DOHH2 (cell line): Measurements from ENCODE around the gene DLL3.

ENCODE experiments used
- H3F3A ChIP-seq: fragments of 200-600 bp; sonication (generic), shearing (Covaris generic); 2 replicates; pipeline ENCODE4 v1.6.0; 2016; ENCODE audit warnings: antibody characterized with exemption, mild to moderate bottlenecking; ENCODE audit not compliant: control insufficient read depth, insufficient read depth
- H3K27ac ChIP-seq: fragments of 200-600 bp; sonication (generic); 2 replicates; pipeline ENCODE4 v1.5.1; 2014; ENCODE audit warnings: low read depth, mild to moderate bottlenecking, low read length, moderate library complexity
- H3K27me3 ChIP-seq: fragments of 200-600 bp; sonication (generic); 2 replicates; pipeline ENCODE4 v1.6.1; 2014; ENCODE audit warnings: mild to moderate bottlenecking, low read length, mixed read lengths; ENCODE audit not compliant: control insufficient read depth
- H3K36me3 ChIP-seq: fragments of 200-600 bp; sonication (generic); 2 replicates; pipeline ENCODE4 v1.6.1; 2014; ENCODE audit warnings: mild to moderate bottlenecking, low read length, moderate library complexity, mixed read lengths; ENCODE audit not compliant: control insufficient read depth
- H3K4me1 ChIP-seq: fragments of 200-600 bp; sonication (generic); 2 replicates; pipeline ENCODE4 v1.6.1; 2014; ENCODE audit warnings: mild to moderate bottlenecking, low read length, mixed read lengths; ENCODE audit not compliant: control insufficient read depth
- H3K4me2 ChIP-seq: fragments of 200-600 bp; sonication (generic); 2 replicates; pipeline ENCODE4 v1.6.0; 2014; ENCODE audit warnings: mild to moderate bottlenecking, low read length, moderate library complexity
- H3K4me3 ChIP-seq: fragments of 200-600 bp; sonication (generic); 2 replicates; pipeline ENCODE4 v1.5.1; 2014; ENCODE audit warnings: mild to moderate bottlenecking, low read length, mixed read lengths
- H3K79me2 ChIP-seq: fragments of 200-600 bp; sonication (generic); 2 replicates; pipeline ENCODE4 v1.6.1; 2014; ENCODE audit warnings: mild to moderate bottlenecking, low read length, mixed read lengths; ENCODE audit not compliant: control insufficient read depth
- H3K9me2 ChIP-seq: fragments of 200-600 bp; sonication (generic); replicated peaks from 2 replicates; pipeline ENCODE4 v1.6.1; 2014; ENCODE audit warnings: mild to moderate bottlenecking, low read length, mixed read lengths; ENCODE audit not compliant: control insufficient read depth
- H3K9me3 ChIP-seq: fragments of 200-600 bp; sonication (generic); 2 replicates; pipeline ENCODE4 v1.6.1; 2014; ENCODE audit warnings: antibody characterized with exemption, low read length, mixed read lengths; ENCODE audit not compliant: control insufficient read depth, insufficient read depth
- H4K20me1 ChIP-seq: fragments of 200-600 bp; sonication (generic); 2 replicates; pipeline ENCODE4 v1.6.0; 2014; ENCODE audit warnings: low read depth, mild to moderate bottlenecking, antibody characterized with exemption, low read length, moderate library complexity; ENCODE audit not compliant: control insufficient read depth, insufficient read depth
- EZH2phosphoT487 ChIP-seq: fragments of 200-600 bp; sonication (generic); IDR thresholded peaks from 2 replicates; pipeline ENCODE4 v1.6.1; 2017; ENCODE audit warnings: borderline replicate concordance, mild to moderate bottlenecking, antibody characterized with exemption, low read length, moderate library complexity, mixed read lengths
- TF ChIP-seq, protein P1 (sequence below): fragments of 200-600 bp; sonication (generic); IDR thresholded peaks from one replicate; pipeline ENCODE4 v1.5.1; 2014; ENCODE audit warnings: antibody characterized with exemption, mild to moderate bottlenecking, low read depth, low read length; ENCODE audit not compliant: poor library complexity, severe bottlenecking

The DLL3 gene

GRCh38 chr19:39469567-39469966 is 29.2 kb upstream of the DLL3 start:
- Histone ChIP-seq H3K9me2 (no peaks in the 10 kb centered on the region), H3K4me2 (no peak overlapping the region), H3K36me3 (peaks cover 93% of the 10 kb centered on the region), H3K79me2 (no peaks in the 10 kb centered on the region; the same call in 1 of the 2 replicates), H4K20me1 (no peaks in the 10 kb centered on the region), H3K4me3 (no peak overlapping the region), H3K4me1 (no peaks in the 10 kb centered on the region), H3K27ac (no peak overlapping the region), H3F3A (no peaks in the 10 kb centered on the region), H3K9me3 (no peaks in the 10 kb centered on the region), H3K27me3 (no peaks in the 10 kb centered on the region)
- TF ChIP-seq, protein P1, sequence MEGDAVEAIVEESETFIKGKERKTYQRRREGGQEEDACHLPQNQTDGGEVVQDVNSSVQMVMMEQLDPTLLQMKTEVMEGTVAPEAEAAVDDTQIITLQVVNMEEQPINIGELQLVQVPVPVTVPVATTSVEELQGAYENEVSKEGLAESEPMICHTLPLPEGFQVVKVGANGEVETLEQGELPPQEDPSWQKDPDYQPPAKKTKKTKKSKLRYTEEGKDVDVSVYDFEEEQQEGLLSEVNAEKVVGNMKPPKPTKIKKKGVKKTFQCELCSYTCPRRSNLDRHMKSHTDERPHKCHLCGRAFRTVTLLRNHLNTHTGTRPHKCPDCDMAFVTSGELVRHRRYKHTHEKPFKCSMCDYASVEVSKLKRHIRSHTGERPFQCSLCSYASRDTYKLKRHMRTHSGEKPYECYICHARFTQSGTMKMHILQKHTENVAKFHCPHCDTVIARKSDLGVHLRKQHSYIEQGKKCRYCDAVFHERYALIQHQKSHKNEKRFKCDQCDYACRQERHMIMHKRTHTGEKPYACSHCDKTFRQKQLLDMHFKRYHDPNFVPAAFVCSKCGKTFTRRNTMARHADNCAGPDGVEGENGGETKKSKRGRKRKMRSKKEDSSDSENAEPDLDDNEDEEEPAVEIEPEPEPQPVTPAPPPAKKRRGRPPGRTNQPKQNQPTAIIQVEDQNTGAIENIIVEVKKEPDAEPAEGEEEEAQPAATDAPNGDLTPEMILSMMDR, result no peak
- TF ChIP-seq EZH2phosphoT487, result no peak

- Histone ChIP-seq H3K9me2 (no peaks in the 10 kb centered on the region), H3K4me3 (no peak overlapping the region), H3K79me2 (no peaks in the 10 kb centered on the region), H3K4me2 (no peak overlapping the region), H3K36me3 (peaks cover 91% of the 10 kb centered on the region), H3K9me3 (no peaks in the 10 kb centered on the region), H3K27ac (no peak overlapping the region), H4K20me1 (no peaks in the 10 kb centered on the region), H3F3A (no peaks in the 10 kb centered on the region), H3K4me1 (no peaks in the 10 kb centered on the region), H3K27me3 (no peaks in the 10 kb centered on the region)
- TF ChIP-seq, protein P1, result no peak
- no peak for TF ChIP-seq EZH2phosphoT487
These were observed 27.9 kb upstream of the DLL3 start for GRCh38 chr19:39470724-39471339.

DNA sequence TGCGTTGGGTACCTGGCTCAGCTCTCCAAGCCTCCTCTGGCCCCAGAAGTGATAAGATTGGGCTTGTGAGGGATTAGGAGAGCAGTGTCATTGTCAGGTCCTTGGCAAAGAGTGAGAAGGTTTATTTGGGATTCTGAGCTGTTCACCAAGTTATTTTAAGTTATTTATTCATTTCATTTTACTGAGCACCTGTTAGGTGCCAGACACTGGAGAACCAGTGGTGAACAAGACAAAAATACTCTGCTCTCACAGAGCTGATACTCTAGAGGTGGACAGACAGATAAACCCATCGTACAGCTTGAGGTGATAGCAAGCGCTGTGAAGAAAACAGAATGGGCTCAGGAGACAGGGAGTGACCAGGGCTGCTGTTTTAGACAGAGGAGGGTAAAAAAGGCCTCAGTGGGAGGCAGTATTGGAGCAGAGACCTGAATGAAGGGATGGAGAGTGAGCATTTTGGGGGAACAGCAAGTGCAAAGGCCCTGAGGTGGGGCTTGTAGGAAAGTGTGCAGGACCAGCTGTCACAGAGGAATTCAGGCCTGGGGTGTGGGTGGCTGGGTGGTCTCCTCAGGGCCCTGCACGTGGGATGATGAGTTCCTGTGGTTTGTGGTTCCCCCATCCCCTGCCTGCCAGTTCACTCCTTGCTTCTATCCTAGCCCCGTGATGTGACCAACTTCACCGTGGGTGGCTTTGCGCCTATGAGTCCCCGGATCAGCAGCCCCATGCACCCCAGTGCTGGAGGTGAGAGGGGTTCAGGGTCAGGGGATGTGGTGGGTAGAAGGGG is 26.8 kb upstream of the DLL3 start:
- H3K27me3 ChIP-seq, result no peaks in the 10 kb centered on the region

More for the DNA sequence above, 26.8 kb upstream of the DLL3 start:
- no peaks in the 10 kb centered on the region for H3F3A ChIP-seq
- H3K9me3 ChIP-seq, result no peaks in the 10 kb centered on the region
- TF ChIP-seq, protein P1, result no peak
- no peak for TF ChIP-seq EZH2phosphoT487
- no peak overlapping the region for H3K4me3 ChIP-seq
- no peak overlapping the region for H3K4me2 ChIP-seq
- no peaks in the 10 kb centered on the region for H3K9me2 ChIP-seq
- peaks cover 91% of the 10 kb centered on the region for H3K36me3 ChIP-seq
- no peaks in the 10 kb centered on the region for H3K4me1 ChIP-seq
- H4K20me1 ChIP-seq, result no peaks in the 10 kb centered on the region
- H3K27ac ChIP-seq, result no peak overlapping the region
- no peaks in the 10 kb centered on the region for H3K79me2 ChIP-seq
